Stimulated activated CD4-positive, alpha-beta T cell treated with anti-CD3 and anti-CD28 coated beads, Interleukin-2, amount 100 ng/mL, for 24 hours (primary cell): ENCODE data around the gene USP36.
"Not testable (repeated sequence)": the region's sequence is repeated elsewhere in the genome, so short reads cannot be mapped to it uniquely, and the experiment has no call there.

ENCODE experiments used
- DNase-seq, 2 donors: peaks; one replicate each; pipeline ENCODE4 v3.0.0-alpha.2; 2020

USP36 gene

GRCh38 chr17:78840780-78841611 is at the start of gene USP36:
USP36 (minus strand) TSS chr17:78840814; CDS start chr17:78836363, 4,451 bp downstream.
- DNase-seq, result peak; percentile 100

GRCh38 chr17:78890096-78890495 is 49.5 kb upstream of the USP36 start:
- not testable (repeated sequence) for DNase-seq

DNA sequence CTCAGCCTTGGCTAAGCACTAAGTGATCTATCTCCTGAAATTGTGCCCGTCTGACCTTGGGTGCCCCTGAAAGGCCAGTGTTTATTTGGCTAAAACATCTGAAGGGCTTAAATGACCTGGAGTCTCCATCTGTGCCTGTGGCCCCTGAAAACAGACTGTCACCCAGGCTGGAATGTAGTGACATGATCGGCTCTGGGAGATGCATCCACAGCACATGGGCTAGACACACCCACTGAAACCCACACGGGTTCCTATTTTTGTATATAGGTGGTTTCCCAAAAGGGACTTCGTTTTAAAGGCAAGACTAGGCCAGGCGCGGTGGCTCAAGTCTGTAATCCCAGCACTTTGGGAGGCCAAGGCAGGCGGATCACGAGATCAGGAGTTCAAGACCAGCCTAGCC is 48.9 kb upstream of the USP36 start:
- peak in 1 of 2 donors; percentile 25 for DNase-seq

GRCh38 chr17:78888941-78889518 is 48.4 kb upstream of the USP36 start:
- no peak for DNase-seq

GRCh38 chr17:78886954-78887353 is 46.3 kb upstream of the USP36 start:
- no peak for DNase-seq

DNA sequence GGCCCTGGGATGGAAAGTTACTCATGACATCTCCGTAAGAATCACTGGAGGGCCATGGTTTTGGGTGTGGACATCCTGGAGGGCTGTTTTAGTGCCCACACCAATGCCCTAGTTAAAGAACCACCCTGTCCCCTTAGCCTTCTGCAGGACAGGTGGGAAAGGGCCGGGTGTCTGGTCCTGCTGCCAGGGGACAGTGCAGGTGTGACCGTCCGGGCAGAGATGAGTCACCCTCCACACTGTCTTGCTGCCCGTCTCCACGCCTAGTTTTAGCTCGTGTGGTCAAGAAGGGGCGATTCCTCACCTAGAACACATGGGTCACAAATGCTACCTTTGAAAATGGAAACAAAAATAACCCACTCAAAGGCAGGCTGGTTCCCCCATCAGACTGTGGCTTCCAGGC is 45.3 kb upstream of the USP36 start:
- no peak for DNase-seq

DNA sequence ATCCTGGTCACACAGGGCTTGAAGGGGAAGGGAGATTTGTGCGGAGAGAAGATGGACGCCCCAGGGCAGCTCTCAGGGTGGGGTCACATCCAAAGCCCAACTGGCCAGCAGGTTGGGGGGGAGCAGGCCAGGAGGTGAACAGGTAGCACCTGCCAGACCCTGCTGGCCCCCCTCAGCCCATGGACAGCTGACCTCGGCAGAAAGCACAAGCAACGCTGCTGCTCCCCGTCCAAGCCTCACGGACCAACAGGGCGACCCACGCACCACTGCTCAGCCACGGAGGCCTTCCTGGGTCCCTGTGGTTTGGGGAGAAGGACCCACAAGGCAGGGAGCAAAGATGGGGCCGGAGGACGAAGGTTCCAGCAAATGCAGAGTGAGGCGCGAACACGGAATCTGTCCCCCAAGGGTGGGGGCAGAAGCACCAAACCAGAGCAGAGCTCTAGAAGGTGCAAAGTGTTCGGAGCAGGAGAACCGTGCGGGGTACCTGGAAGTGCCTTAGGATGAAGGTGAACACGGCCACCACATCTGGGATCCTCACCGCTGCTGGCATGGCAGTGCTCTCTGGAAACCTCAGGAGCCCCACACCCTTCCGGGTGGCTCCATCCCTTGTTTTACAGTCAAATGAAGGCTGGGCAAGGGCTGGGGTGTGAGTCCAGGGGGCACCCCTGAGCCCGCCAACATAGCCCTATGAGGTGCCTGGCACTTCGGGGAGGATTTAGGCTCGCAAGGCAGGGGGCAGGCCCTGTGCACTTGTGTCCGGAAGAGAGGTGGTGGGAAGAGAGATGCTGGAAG is 44.5 kb upstream of the USP36 start:
- no peak for DNase-seq

GRCh38 chr17:78884148-78884825 is 43.7 kb upstream of the USP36 start:
- no peak for DNase-seq

DNA sequence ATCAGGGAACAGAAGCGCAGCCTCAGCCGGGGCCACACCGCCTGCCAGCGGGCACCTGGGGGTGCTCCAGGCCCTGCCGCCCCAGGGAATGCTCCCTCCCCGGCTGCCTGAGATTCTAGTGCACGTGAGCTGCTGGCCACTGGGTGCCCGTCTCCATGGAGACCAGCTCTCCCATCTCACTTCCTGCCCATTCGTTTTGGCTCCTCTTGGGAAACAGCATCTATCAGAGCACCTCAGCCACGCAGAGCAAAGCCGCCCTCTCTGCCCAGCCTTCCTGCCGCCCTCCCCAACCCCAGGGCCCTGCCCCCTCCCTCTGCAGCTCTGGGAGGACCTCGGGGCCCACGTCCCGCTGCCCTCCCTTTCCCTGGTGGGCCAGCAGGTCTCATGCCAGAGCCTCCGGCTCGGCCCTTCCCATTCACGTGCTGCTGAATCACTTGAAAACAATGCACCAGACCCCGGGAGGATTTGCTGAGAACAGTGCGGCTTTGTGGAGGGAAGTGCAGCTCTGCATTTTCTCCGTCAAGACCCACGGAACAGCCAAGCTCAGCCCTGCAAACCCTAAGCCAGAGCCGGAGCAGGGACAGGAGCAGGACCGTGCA is 43.0 kb upstream of the USP36 start:
- DNase-seq, result no peak

GRCh38 chr17:78883089-78883532 is 42.5 kb upstream of the USP36 start:
- DNase-seq, result no peak

DNA sequence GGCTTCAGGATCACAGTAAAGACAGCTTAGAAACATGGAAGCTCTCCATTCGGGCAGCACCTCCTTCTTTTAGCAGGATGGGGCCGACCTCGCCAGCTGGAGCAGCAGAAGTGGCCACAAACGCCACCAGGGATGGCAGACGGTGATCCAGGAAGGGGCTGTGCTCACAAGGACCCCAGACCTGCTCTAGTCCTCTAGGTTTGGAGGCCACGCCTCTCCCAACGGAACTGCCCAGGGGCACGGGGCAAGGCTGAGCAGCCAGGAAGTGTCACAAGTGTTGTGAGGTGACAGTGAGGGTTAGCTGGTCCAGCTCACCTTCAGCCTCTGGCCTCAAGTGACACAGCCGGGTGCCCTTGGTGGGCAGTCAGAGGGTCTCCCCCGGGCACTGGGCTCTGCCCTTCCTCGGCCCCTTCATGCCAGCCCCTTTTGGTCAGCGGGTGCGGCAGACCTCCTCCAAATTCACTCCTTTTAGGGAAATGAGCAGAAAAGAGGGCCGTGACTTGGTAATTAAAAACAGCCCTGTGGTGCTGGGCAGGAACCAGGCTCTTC is 42.0 kb upstream of the USP36 start:
- DNase-seq, result no peak

- DNase-seq, result peak; percentile 30 to 42
Observed at GRCh38 chr17:78879635-78880186, 39.1 kb upstream of the USP36 start.

DNA sequence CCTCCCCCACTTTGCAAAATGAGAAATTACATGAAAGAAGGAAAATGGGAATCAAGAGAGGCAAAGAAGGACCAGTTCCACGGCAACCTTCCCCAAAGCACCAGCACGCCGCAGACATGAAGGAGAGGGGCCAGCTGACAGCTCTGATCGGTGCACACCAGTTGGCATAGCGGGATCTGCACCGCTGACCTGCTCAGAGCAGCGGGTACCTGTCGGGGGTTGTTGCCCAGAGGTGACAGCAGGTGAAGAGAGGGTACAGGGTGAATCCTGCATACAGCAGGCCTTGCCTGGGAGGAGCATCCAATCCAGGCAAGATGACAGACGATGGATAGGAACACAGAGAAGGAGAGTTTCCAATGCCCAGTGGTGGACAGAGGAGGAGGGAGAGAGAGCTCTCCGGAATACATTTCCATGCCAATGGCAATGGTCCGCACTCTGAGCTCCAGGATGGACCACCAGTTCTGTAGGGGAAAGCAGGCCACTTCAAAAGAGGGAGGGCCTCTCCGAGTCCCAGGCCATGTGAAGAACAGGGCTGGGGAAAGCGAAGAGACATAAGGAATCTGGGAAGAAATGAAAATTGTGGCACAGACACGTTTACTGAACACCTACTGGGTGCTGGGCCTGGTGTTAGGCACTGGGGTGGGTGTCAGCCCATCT is 38.4 kb upstream of the USP36 start:
- DNase-seq, result no peak

DNA sequence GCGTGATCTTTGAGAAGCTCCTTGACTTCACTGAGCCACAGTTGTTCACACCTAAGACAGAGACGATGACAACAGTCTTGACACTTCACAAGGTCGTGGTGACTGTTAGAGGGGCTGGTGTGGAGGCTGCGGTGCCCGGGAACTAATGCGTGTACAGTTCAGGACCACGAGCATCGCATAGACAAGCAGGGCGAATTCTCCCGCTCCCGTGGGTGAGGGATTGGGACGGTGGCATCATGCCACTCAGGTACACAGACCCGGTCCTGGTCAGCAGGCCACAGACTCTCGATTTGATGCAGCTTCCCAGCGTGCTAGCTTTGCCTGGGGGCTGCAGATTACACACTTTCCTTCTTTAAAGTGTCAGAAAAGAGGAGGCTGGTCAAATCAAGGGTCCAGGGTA is 37.6 kb upstream of the USP36 start:
- no peak for DNase-seq

DNA sequence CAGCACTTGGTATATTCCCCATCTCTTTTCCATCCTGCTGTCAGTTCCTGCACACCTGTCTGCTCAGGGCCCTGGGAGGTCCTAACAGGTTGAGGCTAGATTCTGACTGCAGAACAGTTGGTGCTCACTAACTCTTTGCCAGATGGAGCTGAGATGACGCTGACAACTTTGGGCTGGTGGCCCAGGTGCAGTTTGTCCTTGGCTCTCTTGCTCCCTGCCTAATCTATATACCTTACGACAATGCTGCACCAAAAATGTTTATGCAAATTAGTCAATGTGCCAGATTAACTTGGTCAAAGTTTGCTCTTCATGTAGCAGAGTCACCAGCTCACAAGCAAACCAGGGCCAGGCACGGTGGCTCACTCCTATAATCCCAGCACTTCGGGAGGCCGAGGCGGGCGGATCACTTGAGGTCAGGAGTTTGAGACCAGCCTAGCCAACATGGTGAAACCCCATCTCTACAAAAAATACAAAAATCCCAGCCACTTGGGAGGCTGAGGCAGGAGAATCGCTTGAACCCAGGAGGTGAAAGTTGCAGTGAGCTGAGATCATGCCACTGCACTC is 36.4 kb upstream of the USP36 start:
- not testable (repeated sequence) for DNase-seq

DNA sequence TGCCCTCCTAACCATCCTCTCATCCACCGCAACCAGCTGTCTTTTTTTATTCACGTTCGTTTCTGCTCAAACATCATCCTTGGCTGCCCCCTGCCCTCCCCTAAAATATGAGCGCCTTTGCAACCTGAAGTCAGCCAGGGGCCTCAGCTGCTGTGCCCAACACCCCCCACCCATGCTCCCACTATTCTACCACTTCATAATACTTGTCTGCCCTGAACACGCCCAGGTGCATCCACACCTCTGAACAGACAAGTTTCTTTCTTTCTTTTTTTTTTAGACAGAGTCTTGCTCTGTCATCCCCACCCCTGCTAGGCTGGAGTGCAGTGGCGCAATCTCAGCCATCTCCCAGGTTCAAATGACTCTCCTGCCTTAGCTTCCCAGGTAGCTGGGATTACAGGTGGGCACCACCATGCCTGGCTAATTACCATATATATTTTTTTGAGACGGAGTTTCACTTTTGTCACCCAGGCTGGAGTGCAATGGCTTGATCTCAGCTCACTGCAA is 35.5 kb upstream of the USP36 start:
- DNase-seq, result no peak

DNA sequence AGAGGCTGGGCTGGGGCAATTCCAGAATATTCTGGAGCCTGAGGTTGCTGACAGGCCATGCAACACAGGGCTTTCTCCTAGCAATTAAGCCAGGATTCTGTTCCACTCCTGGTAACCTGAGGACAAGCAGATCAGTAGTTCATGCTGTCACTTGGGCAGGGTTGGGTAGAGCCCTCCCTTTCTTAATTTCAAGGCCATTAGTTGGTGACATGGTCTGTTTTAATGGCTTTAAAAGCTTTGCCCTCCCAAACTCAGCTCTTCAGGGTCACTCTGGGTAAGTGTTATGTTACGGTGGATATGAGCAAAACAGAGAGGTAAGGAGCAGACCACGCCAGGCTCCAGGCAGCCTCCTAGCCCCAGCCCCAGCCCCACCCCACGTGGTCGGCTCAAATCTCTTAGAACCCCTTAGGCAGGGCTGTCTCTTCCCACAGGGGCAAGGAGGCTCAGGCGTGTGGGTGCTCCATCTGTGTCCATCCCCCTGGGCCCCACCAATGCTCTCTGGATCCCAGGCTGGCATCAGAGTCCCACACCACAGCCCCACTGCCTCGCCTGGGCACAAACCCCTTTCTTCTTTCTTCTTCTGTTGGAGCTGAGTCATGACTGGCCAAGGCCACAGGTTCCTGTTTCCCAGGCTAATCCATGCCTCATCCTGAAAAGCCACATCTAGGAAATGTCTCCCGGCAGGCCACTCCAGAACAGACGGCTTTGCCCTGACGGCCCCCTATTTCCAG is 34.9 kb upstream of the USP36 start:
- DNase-seq, result no peak

DNA sequence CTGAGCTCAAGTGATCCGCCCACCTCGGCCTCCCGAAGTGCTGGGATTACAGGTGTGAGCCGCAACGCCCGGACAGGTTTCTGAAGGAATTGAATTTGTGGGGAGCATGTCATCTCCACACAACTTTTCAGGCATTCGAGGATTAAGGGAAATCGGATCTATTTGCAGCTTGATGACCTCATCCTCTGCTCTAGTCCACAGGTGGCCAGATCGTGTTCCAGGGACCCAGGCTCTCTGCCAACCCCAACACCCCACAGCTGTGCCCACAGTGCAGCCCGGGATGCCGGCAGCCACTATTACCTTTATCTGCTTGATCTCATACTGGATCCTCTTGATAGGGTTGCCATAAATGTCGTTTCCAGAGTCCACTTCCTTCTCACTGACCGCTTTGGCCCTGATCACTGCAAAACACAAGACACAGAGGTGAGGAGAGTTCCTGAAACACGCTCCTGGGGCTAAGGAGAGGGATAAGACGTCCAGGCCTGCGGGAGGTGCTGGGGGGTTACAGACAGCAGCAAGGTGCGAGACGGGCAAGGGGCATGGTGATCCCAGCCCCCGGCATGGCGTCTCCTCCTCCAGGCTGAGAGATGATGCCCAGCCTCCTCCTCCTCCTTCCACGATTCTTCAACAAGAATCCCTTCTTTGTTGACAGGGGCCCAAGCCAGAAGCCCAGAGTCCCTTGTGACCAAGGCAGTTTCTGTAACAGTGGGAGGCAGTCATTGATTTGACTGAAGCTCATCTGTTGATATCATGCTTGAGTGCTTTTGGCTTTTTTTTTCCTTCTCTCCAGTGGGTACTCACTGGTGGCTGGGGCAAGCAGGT is 33.1 kb upstream of the USP36 start:
- no peak for DNase-seq

DNA sequence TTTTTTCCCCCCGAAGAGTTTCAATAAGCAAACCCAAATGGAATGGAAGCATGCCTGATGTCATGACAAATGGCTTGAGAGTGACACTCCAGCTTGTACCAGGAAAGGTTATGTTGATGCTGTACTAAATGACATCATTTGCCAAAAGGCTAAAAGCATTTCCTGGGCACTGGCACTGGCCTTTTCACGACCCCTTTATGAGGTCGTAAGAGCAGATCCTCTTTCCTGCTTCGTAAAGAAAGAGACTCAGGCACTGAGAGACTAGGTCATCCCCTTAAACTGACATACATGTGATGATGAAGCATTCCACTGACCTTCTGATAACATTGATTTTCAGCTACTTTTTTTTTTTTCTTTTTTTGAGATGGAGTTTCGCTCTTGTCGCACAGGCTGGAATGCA is 31.9 kb upstream of the USP36 start:
- DNase-seq, result no peak
